Measurements from ENCODE around the gene ATRNL1. TPM values are rescaled to one million over a fixed set of nuclear protein-coding genes. Genes with fewer than 3 reads are reported as not detected.

ATRNL1 gene
- total and polyA plus RNA-seq, 2 of the 8 experiments (the other 6 are each of a cell fraction or from before 2014, with no cell fraction given), result 5.1 to 17.6 TPM

DNA sequence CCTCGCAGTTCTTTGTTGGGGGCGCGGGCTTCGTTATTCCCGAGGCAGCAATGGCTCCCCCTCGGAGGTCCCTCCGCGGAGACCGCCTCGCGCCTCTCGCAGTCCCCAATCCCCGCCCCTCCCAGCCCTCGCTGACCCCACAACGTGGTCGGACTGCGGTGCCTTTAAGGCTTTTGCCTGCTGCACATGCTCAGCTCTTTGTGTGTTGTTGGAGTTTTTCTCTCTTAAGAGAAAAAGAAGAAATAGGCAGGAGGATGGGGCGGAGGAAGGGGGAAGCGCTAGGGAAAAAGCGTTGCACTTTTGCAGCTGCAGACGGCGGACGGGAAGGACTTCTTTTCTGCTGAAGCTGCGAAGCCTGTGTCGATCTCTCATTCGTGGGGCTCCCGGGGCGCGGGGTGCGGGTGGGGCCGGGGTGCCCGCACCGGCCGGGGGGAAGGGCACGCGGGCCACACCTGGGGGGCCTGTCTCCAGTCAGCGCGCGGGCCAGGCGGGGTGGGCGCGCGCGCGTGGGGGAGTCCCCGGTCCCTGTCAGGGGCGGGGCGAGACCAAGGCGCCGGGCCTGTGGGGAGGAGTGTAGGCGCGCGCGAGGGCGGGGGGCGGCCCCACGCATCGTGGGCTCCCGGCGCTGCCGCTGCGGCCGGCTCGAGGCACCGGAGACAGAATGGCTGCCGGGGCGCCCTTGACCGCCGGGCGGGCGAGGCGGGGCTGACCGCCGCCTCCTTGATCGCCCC, 445 bp upstream of the ATRNL1 start (continued):
- TF ChIP-seq TEAD4 (IDR thresholded peaks at IDR 0.05; ENCODE audit: low read depth, low read length), result no peak
- 0 out of 2 replicates have a peak, but pooled peaks have one; percentile 16 for TF ChIP-seq EGR1 (IDR thresholded peaks at IDR 0.05; ENCODE audit: borderline replicate concordance, low read depth, low read length)
- no peak for TF ChIP-seq KDM1A (IDR thresholded peaks at IDR 0.05; ENCODE audit: borderline replicate concordance, low read length)
- 0 out of 4 replicates have a peak, but pooled peaks of 1 of the 2 experiments have one; percentile 50 for TF ChIP-seq HDAC2 (IDR thresholded peaks at IDR 0.05; ENCODE audit: borderline replicate concordance in 1 of 2, low read depth in 2 of 2, low read length in 2 of 2)
- TF ChIP-seq SP2 (IDR thresholded peaks at IDR 0.05; ENCODE audit: low read length), result no peak
- TF ChIP-seq, protein P1, sequence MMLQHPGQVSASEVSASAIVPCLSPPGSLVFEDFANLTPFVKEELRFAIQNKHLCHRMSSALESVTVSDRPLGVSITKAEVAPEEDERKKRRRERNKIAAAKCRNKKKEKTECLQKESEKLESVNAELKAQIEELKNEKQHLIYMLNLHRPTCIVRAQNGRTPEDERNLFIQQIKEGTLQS (IDR thresholded peaks at IDR 0.05; ENCODE audit: insufficient read depth, low read depth, low read length), result no peak
- no peak for TF ChIP-seq NANOG (IDR thresholded peaks at IDR 0.05; ENCODE audit: insufficient read depth, low read depth, low read length, poor library complexity, severe bottlenecking)
- no peak for TF ChIP-seq SIN3A (conservative IDR thresholded peaks at IDR 0.05 in 1 of 2, IDR thresholded peaks at IDR 0.05 in 1 of 2; ENCODE audit: low read depth in 1 of 2, low read length in 2 of 2)
- TF ChIP-seq RNF2 (IDR thresholded peaks at IDR 0.05; ENCODE audit: borderline replicate concordance, low read depth, low read length, missing control alignments, poor library complexity, severe bottlenecking), result peak; percentile 49
- TF ChIP-seq RFX5 (IDR thresholded peaks at IDR 0.05; ENCODE audit: borderline replicate concordance, low read depth, low read length), result no peak
- no peak for TF ChIP-seq GTF2F1 (IDR thresholded peaks at IDR 0.05; ENCODE audit: borderline replicate concordance, low read depth, low read length)
- TF ChIP-seq SAP30 (IDR thresholded peaks at IDR 0.05; ENCODE audit: insufficient read depth, insufficient replicate concordance, low read length), result no peak
- peak; percentile 67 for TF ChIP-seq TAF7 (optimal IDR thresholded peaks at IDR 0.05; ENCODE audit: borderline replicate concordance, low read depth, low read length)
- no peak for TF ChIP-seq JUND (IDR thresholded peaks at IDR 0.05; ENCODE audit: low read length)
- no peak for TF ChIP-seq SIX5 (IDR thresholded peaks at IDR 0.05; ENCODE audit: low read depth, low read length)
- no peak for TF ChIP-seq BCL11A (IDR thresholded peaks at IDR 0.05; ENCODE audit: low read depth in 2 of 2, low read length in 2 of 2)
- no peak for TF ChIP-seq EZH2 (IDR thresholded peaks at IDR 0.05; ENCODE audit: low read depth, low read length, severe bottlenecking)
- TF ChIP-seq TAF1 (IDR thresholded peaks at IDR 0.05; ENCODE audit: low read depth, low read length), result peak; percentile 52; the same call in 1 of the 2 replicates

Measured in H1 (cell line).